ENCODE measurements around the gene ZNF804A.

GRCh38 chr2:184735611-184736010, 137.3 kb downstream of the ZNF804A start:
- TF ChIP-seq CTCF (conservative IDR thresholded peaks at IDR 0.05; ENCODE audit: low read depth, low read length) (no peak), POLR2A (IDR thresholded peaks at IDR 0.05; ENCODE audit: low read depth, low read length) (no peak), MXI1 (IDR thresholded peaks at IDR 0.05; ENCODE audit: borderline replicate concordance, low read depth, low read length) (no peak), RFX5 (IDR thresholded peaks at IDR 0.05; ENCODE audit: low read depth, low read length) (no peak), FOS (IDR thresholded peaks at IDR 0.05; ENCODE audit: low read depth, low read length) (no peak), USF2 (IDR thresholded peaks at IDR 0.05; ENCODE audit: low read depth, low read length) (no peak), MAZ (IDR thresholded peaks at IDR 0.05; ENCODE audit: borderline replicate concordance, low read depth, low read length) (no peak), ELK1 (IDR thresholded peaks at IDR 0.05; ENCODE audit: borderline replicate concordance, low read depth, low read length) (no peak), CHD1 (IDR thresholded peaks at IDR 0.05; ENCODE audit: low read depth, low read length) (no peak), RAD21 (IDR thresholded peaks at IDR 0.05; ENCODE audit: low read length) (no peak), SMC3 (IDR thresholded peaks at IDR 0.05; ENCODE audit: low read depth, low read length) (no peak), MAFK (IDR thresholded peaks at IDR 0.05; ENCODE audit: low read depth, low read length) (no peak), CEBPB (IDR thresholded peaks at IDR 0.05; ENCODE audit: low read depth, low read length) (no peak), RCOR1 (IDR thresholded peaks at IDR 0.05; ENCODE audit: insufficient replicate concordance, low read length) (no peak)
